HepG2 (cell line): Measurements from ENCODE around the gene ATRIP. TPM values are rescaled to one million over a fixed set of nuclear protein-coding genes. Genes with fewer than 3 reads are reported as not detected.
A peak's percentile ranks its signal among the peaks of the same experiment; 100 is the strongest.

Experiments
- CENPX ChIP-seq: sonication (generic); formaldehyde crosslinking; IDR thresholded peaks from 2 replicates; pipeline ENCODE4 v1.9.0; 2021; ENCODE audit warnings: mild to moderate bottlenecking, missing genetic modification reagents, moderate library complexity
- DPF2 ChIP-seq: sonication (generic); formaldehyde crosslinking; IDR thresholded peaks from 2 replicates; pipeline ENCODE4 v1.4.0; 2020; ENCODE audit warnings: mild to moderate bottlenecking, low read depth, missing genetic modification reagents, borderline replicate concordance
- HOXD1 ChIP-seq: sonication (generic); formaldehyde crosslinking; IDR thresholded peaks from 2 replicates; pipeline ENCODE4 v1.5.0; 2020; ENCODE audit warnings: missing genetic modification reagents
- MAZ ChIP-seq, 2 experiments: sonication (generic) in 1 of 2; formaldehyde crosslinking in 1 of 2; IDR thresholded peaks; 2 replicates each; pipeline versions ENCODE4 v1.5.0 to v1.6.1; 2012 to 2020; ENCODE audit warnings: low read depth in 2 of 2, mild to moderate bottlenecking in 2 of 2, borderline replicate concordance in 1 of 2, improper control_type of control experiment in 1 of 2, low read length in 1 of 2, missing genetic modification reagents in 1 of 2, moderate library complexity in 1 of 2
- NFAT5 ChIP-seq: sonication (generic); formaldehyde crosslinking; IDR thresholded peaks from 2 replicates; pipeline ENCODE4 v1.4.0; 2020; ENCODE audit warnings: missing genetic modification reagents
- SOX13 ChIP-seq, 3 experiments: fragments of 450-650 bp in 1 of 3; sonication (generic) in 1 of 3; formaldehyde crosslinking in 1 of 3; IDR thresholded peaks in 2 of 3; conservative IDR thresholded peaks in 1 of 3; 2 replicates each; pipeline versions ENCODE4 v1.5.0 to v1.6.1; 2016 to 2020; ENCODE audit warnings: antibody characterized with exemption in 1 of 3, mild to moderate bottlenecking in 1 of 3, missing compliant biosample characterization in 1 of 3, missing genetic modification reagents in 1 of 3, moderate library complexity in 1 of 3
- TBP ChIP-seq: sonication (generic); formaldehyde crosslinking; IDR thresholded peaks from 2 replicates; pipeline ENCODE4 v1.5.0; 2020; ENCODE audit warnings: missing genetic modification reagents
- YEATS2 ChIP-seq: sonication (generic); formaldehyde crosslinking; IDR thresholded peaks from 2 replicates; pipeline ENCODE4 v1.4.0; 2020; ENCODE audit warnings: missing genetic modification reagents, borderline replicate concordance
- ZFP37 ChIP-seq: sonication (generic); formaldehyde crosslinking; IDR thresholded peaks from 2 replicates; pipeline ENCODE4 v1.4.0; 2020; ENCODE audit warnings: missing genetic modification reagents, borderline replicate concordance
- ZFP82 ChIP-seq: sonication (generic); formaldehyde crosslinking; IDR thresholded peaks from 2 replicates; pipeline ENCODE4 v1.5.1; 2020; ENCODE audit warnings: mild to moderate bottlenecking, missing genetic modification reagents, borderline replicate concordance
- ZNF460 ChIP-seq: sonication (generic); formaldehyde crosslinking; IDR thresholded peaks from 2 replicates; pipeline ENCODE4 v1.5.1; 2020; ENCODE audit warnings: missing genetic modification reagents, mild to moderate bottlenecking, borderline replicate concordance
- ZNF605 ChIP-seq: sonication (generic); formaldehyde crosslinking; IDR thresholded peaks from 2 replicates; pipeline ENCODE4 v1.8.0; 2022; ENCODE audit warnings: mild to moderate bottlenecking, missing genetic modification reagents
- polyA plus RNA-seq, 8 experiments: library from polyadenylated mRNA; depleted of rRNA in 3 of 8; stranded (reverse) in 7 of 8; unstranded in 1 of 8; fragments of >200 nt; fragmentation: Illumina TruSeq in 4 of 8; extraction: Trizol in 4 of 8; gene quantifications; 2 replicates each; pipeline versions ENCODE4 v1.2.1 to v1.2.3, GENCODE V29; 2011 to 2016; ENCODE audit warnings: low read depth in 4 of 8, missing spikeins in 1 of 8, mixed read lengths in 1 of 8; ENCODE audit not compliant: insufficient read depth in 1 of 8
- total RNA-seq, 5 experiments: library from RNA; depleted of rRNA; stranded (reverse); fragments of >200 nt; fragmentation: Illumina TruSeq; extraction: Trizol; gene quantifications; 2 replicates each; pipeline ENCODE4 v1.2.3, GENCODE V29; 2016; ENCODE audit warnings: low read depth in 1 of 5
- TF ChIP-seq, protein P1 (sequence below), 2 experiments: IDR thresholded peaks; 2 replicates each; pipeline ENCODE4 v1.6.1; 2011 to 2012; ENCODE audit warnings: low read length in 2 of 2, borderline replicate concordance in 1 of 2, low read depth in 1 of 2, mild to moderate bottlenecking in 1 of 2, moderate library complexity in 1 of 2
- TF ChIP-seq, protein P2 (sequence below): sonication (generic); formaldehyde crosslinking; IDR thresholded peaks from 2 replicates; pipeline ENCODE4 v1.4.0; 2020; ENCODE audit warnings: missing genetic modification reagents, borderline replicate concordance

The ATRIP gene
- total and polyA plus RNA-seq, 2 of the 13 experiments (the other 11 are each of a cell fraction or from before 2014, with no cell fraction given), result 5.1 to 12.5 TPM

- TF ChIP-seq ZFP37 (CRISPR knock-in tag) (no peak), YEATS2 (peak; percentile 94), TBP (CRISPR knock-in tag) (peak; percentile 91; the same call in 1 of the 2 replicates), ZNF460 (no peak), NFAT5 (no peak; the same call in 1 of the 2 replicates), DPF2 (CRISPR knock-in tag) (no peak), ZFP82 (CRISPR knock-in tag) (peak; percentile 46; the same call in 1 of the 2 replicates), MAZ (IDR thresholded peaks at IDR 0.05; ENCODE audit: borderline replicate concordance, low read depth, low read length) (peak; percentile 49; the same call in 1 of the 2 replicates), MAZ (CRISPR knock-in tag; IDR thresholded peaks at IDR 0.05; ENCODE audit: low read depth) (peak; percentile 97), HOXD1 (CRISPR knock-in tag) (peak; percentile 95), CENPX (CRISPR knock-in tag) (no peak), SOX13 (IDR thresholded peaks at IDR 0.05) (0 out of 2 replicates have a peak, but pooled peaks have one; percentile 16), SOX13 (CRISPR knock-in tag; conservative IDR thresholded peaks at IDR 0.05 in 1 of 2, IDR thresholded peaks at IDR 0.05 in 1 of 2) (peak in 1 of 2 experiments; percentile 30; a peak in 1 of 4 replicates), ZNF605 (peak; percentile 12; the same call in 1 of the 2 replicates)
- TF ChIP-seq, protein P1, sequence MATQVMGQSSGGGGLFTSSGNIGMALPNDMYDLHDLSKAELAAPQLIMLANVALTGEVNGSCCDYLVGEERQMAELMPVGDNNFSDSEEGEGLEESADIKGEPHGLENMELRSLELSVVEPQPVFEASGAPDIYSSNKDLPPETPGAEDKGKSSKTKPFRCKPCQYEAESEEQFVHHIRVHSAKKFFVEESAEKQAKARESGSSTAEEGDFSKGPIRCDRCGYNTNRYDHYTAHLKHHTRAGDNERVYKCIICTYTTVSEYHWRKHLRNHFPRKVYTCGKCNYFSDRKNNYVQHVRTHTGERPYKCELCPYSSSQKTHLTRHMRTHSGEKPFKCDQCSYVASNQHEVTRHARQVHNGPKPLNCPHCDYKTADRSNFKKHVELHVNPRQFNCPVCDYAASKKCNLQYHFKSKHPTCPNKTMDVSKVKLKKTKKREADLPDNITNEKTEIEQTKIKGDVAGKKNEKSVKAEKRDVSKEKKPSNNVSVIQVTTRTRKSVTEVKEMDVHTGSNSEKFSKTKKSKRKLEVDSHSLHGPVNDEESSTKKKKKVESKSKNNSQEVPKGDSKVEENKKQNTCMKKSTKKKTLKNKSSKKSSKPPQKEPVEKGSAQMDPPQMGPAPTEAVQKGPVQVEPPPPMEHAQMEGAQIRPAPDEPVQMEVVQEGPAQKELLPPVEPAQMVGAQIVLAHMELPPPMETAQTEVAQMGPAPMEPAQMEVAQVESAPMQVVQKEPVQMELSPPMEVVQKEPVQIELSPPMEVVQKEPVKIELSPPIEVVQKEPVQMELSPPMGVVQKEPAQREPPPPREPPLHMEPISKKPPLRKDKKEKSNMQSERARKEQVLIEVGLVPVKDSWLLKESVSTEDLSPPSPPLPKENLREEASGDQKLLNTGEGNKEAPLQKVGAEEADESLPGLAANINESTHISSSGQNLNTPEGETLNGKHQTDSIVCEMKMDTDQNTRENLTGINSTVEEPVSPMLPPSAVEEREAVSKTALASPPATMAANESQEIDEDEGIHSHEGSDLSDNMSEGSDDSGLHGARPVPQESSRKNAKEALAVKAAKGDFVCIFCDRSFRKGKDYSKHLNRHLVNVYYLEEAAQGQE (IDR thresholded peaks at IDR 0.05; ENCODE audit: borderline replicate concordance in 1 of 2, low read depth in 1 of 2, low read length in 2 of 2), result no peak; a peak in 1 of 4 replicates
- TF ChIP-seq, protein P2, sequence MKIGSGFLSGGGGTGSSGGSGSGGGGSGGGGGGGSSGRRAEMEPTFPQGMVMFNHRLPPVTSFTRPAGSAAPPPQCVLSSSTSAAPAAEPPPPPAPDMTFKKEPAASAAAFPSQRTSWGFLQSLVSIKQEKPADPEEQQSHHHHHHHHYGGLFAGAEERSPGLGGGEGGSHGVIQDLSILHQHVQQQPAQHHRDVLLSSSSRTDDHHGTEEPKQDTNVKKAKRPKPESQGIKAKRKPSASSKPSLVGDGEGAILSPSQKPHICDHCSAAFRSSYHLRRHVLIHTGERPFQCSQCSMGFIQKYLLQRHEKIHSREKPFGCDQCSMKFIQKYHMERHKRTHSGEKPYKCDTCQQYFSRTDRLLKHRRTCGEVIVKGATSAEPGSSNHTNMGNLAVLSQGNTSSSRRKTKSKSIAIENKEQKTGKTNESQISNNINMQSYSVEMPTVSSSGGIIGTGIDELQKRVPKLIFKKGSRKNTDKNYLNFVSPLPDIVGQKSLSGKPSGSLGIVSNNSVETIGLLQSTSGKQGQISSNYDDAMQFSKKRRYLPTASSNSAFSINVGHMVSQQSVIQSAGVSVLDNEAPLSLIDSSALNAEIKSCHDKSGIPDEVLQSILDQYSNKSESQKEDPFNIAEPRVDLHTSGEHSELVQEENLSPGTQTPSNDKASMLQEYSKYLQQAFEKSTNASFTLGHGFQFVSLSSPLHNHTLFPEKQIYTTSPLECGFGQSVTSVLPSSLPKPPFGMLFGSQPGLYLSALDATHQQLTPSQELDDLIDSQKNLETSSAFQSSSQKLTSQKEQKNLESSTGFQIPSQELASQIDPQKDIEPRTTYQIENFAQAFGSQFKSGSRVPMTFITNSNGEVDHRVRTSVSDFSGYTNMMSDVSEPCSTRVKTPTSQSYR (CRISPR knock-in tag), result 0 out of 2 replicates have a peak, but pooled peaks have one; percentile 4
Observed at GRCh38 chr3:48446425-48447193, at the start of gene ATRIP (continued).
